ENCODE data around the gene SNX22.

The SNX22 gene

DNA sequence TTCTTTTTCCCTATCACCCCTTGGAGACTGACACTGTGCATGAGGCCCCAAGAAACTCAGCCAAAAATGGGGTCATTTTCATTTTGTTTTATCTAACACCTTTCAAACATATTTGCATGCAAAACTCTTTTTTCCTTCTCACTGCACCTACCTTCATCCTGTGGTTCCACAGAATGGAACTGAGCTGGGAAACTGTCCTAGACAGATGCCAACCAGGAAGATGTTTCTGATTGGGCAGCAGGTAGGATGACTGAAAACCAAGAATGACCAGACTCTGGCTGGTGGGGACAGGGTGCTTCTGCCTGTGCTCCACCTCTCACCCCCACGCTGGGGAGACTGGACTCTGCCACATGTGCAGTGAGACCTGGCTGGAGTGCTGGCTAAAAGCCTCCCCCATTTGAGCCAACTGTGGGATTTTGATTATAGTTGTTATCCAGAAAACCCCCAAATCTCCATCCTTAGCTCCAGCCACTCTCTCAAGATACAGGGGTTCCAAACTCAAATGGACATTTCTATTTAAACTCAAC lies 6.1 kb downstream of the SNX22 start:
- no peak for DNase-seq

DNA sequence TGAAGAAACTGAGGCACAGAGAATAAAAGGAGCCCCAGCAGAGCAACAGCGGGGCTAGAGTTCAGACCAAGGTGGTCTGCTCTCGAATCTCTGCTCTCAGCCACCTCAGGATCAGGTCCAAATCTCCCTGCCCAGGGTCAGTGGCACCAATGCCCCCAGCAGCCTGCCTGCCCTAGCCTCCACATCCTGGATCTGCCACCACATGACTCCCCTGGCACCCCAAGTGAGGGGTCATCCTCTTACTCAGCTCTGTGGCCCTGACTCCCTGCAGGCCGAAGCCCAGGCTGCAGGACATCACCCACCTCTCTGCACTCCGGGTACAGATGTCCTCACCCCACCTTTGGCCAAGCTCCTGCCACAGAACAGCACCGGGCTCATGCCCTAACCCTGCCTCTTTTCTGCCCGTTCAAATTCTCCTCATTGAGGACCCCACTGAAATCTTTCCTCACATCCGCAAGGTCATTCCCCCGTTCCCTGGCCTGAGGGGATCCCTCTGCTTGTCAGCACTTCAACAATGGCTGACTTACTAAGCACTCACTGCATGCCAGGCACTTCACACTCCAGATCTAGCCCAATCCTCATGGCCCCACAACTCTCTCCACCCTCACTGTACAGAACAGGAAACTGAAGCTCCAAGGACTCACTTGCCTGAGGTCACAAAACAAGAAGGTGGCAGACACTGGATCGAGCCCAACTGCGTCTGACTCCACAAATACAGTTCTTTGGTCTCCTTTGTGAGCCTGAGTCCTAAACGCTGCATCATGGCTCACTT lies 7.0 kb downstream of the SNX22 start:
- DNase-seq: no peak

DNA sequence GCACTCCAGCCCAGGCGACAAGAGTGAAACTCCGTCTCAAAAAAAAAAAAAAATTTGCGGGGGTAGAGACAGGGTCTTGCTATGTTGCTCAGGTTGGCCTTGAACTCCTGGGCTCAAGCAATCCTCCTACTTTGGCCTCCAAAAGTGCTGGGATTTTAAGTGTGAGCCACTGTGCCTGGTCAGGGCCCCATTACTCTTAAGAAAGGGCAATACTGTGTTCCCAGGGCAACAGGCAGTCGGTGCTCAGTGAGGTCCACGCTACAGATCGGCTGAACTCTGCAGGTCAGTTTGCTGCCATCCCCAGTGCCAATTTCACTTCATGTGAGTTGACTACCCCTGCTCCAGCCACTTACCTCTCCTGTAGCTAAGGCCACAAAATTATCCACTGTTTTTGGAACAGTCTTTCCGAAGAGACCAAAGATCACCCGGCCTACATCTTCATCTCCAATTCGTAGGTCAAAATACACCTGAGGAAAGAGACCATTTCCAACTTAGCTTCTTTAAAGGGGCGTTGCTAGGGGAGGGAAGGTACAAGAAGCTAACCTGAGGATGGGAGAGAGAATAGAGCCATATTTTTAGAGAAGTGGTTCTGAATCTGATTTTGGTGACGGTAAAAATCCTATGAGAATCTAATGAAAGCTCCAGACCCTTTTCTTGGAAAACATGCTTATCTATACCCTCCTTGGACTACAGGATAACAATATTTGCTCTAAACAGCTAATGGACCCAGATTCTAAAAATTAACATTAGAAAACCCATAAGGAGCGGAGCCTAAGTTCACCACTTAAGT lies 10.4 kb downstream of the SNX22 start:
- no peak for DNase-seq

GRCh38 chr15:64162478-64162868 lies 10.9 kb downstream of the SNX22 start:
- DNase-seq: no peak

GRCh38 chr15:64162869-64163658 lies 11.5 kb downstream of the SNX22 start, which contains the start of gene PPIB:
PPIB (minus strand) TSS chr15:64163022; CDS start chr15:64162986, 36 bp downstream.
- DNase-seq: peak; percentile 99

GRCh38 chr15:64163659-64164362 lies 12.3 kb downstream of the SNX22 start:
- peak; percentile 69 for DNase-seq

DNA sequence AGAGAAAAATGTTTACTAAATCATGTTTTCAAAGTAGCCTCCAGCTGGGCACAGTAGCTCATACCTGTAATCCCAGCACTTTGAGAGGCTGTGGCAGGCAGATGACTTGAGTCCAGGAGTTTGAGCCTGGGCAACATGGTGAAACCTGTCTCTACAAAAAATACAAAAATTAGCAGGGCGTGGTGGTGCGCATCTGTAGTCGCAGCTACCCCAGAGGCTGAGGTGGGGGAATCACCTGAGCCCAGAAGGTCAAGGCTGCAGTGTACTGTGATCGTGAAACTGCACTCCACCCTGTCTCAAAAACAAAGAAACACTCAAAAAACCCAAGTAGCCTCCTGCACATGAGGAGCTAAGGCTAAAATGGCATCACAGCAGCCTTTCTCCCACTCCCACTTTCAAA lies 12.9 kb downstream of the SNX22 start:
- no peak for DNase-seq

GRCh38 chr15:64166102-64166890 lies 14.8 kb downstream of the SNX22 start:
- no peak for DNase-seq

- no peak for DNase-seq
These were observed 28.8 kb downstream of the SNX22 start for GRCh38 chr15:64180235-64180824.

DNA sequence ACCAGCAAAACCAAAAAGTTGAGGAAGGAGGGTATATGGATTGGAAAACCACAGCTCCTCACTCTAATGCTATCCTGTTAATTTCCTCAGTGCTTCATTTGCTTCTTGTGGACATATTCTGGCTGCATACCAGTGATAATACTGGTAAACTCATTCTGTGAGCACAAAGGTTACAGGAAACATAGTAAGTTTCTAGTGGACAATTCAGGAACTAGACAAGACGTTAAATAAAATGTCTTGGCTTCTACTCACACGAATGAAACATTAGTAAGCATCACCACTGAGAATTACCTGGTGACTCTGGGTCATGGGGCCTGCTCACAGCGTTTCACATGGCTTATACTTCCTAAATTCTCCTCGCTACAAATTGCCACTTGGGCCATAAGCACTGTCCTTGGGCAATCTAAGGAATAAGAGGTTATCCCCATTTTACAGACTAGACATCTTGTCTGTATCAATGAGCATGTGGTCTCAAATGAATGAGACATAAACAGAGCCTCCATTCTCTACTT lies 31.4 kb downstream of the SNX22 start:
- DNase-seq: no peak

GRCh38 chr15:64185146-64185911 lies 33.8 kb downstream of the SNX22 start:
- DNase-seq: no peak

GRCh38 chr15:64187396-64188191 lies 36.1 kb downstream of the SNX22 start:
- DNase-seq: no peak

DNA sequence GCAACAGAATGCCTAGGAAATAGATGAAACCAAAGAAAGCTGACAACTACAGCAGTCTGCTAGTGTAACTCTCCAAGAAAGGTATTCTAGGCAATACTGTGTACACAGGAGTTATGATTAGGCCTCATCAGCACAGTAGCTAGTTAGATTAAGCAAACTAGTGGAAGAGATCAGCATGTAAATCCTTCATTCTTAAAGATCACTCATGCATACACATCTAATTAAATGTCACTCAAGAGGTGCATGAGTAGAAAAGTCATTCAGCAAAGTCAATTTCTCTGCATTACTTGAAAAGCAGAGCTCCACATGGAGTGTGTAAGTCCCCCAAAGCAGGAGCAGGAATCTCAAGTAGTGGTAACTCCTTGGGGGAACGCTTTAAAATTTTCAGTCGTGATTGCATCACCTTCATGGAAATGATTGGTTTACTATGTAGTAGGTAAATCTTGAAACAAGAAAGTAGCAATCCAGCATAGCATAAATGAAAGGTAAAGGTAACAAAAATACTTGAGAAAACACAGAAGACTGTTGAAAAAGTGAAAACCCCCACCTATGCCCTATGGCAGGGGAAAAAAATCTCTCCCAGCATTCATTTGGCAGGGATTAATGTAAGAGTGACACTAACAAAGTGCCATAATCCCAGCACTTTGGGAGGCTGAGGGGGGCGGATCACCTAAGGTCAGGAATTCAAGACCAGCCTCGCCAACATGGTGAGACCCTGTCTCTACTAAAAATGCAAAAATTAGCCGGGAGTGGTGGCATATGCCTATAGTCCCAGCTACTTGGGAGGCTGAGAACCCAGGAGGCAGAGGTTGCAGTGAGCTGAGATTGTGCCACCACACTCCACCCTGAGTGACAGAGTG lies 40.7 kb downstream of the SNX22 start:
- no peak for DNase-seq

- no peak for DNase-seq
These were observed 42.4 kb downstream of the SNX22 start for GRCh38 chr15:64193971-64194370.

GRCh38 chr15:64197425-64197824 lies 45.9 kb downstream of the SNX22 start:
- DNase-seq: no peak

DNA sequence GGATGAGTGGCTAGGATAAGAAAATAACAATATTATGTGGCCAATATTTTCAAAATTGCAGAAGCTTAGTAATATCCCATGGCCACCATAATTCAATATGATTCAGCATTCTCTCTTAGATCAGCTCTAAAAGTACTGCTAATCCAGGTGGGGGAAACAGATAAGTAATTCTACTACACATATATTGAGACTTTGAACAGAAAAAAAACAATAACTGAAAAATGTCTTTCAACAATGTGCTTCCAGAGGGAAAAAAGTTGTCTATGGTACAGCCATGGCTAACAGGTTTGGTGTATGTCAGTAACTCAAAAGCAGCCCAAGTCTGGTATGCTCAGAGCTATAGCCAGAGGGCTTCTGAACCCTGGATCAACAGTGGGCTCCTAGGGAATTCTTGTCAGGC lies 53.7 kb downstream of the SNX22 start:
- no peak for DNase-seq
